Measurements from ENCODE around the gene SLC16A4. TPM values are rescaled to one million over a fixed set of nuclear protein-coding genes. Genes with fewer than 3 reads are reported as not detected.

Gene SLC16A4
- total RNA-seq, 1 donor from 2014 or later: 17.0 TPM

- no peak overlapping the region for H3K27ac Mint-ChIP-seq (ENCODE audit: unreplicated experiment)
- H3K9me3 Mint-ChIP-seq (ENCODE audit: low read depth): peaks cover 2% of the 10 kb centered on the region
- peaks cover 24% of the 10 kb centered on the region for H3K27me3 Mint-ChIP-seq (ENCODE audit: low read depth)
- no peak for TF ChIP-seq CTCF (IDR thresholded peaks at IDR 0.05)
- peaks cover 7% of the 10 kb centered on the region for H3K4me1 Mint-ChIP-seq (ENCODE audit: low read depth)
- peaks cover 1% of the 10 kb centered on the region for H3K36me3 Mint-ChIP-seq (ENCODE audit: low read depth)
- H3K4me3 Mint-ChIP-seq (ENCODE audit: unreplicated experiment): no peak overlapping the region
- DNase-seq (ENCODE audit: low spot score): no peak
These were observed 36.0 kb upstream of the SLC16A4 start for GRCh38 chr1:110426854-110427253.

GRCh38 chr1:110425612-110426152 lies 34.9 kb upstream of the SLC16A4 start:
- Mint-ChIP-seq H3K4me1 (ENCODE audit: low read depth) (peaks cover 10% of the 10 kb centered on the region), H3K9me3 (ENCODE audit: low read depth) (peaks cover 9% of the 10 kb centered on the region), H3K27me3 (ENCODE audit: low read depth) (peaks cover 13% of the 10 kb centered on the region), H3K4me3 (ENCODE audit: unreplicated experiment) (no peak overlapping the region), H3K36me3 (ENCODE audit: low read depth) (peaks cover 1% of the 10 kb centered on the region), H3K27ac (ENCODE audit: unreplicated experiment) (no peak overlapping the region)
- DNase-seq (ENCODE audit: low spot score): no peak
- TF ChIP-seq CTCF (IDR thresholded peaks at IDR 0.05): no peak

- DNase-seq (ENCODE audit: low spot score): no peak
- Mint-ChIP-seq H3K27ac (ENCODE audit: unreplicated experiment) (no peak overlapping the region), H3K27me3 (ENCODE audit: low read depth) (peaks cover 6% of the 10 kb centered on the region), H3K36me3 (ENCODE audit: low read depth) (peaks cover 2% of the 10 kb centered on the region), H3K9me3 (ENCODE audit: low read depth) (peaks cover 9% of the 10 kb centered on the region), H3K4me1 (ENCODE audit: low read depth) (peaks cover 10% of the 10 kb centered on the region), H3K4me3 (ENCODE audit: unreplicated experiment) (no peak overlapping the region)
- TF ChIP-seq CTCF (IDR thresholded peaks at IDR 0.05): no peak
These were observed 34.1 kb upstream of the SLC16A4 start for GRCh38 chr1:110424699-110425611.

- peaks cover 10% of the 10 kb centered on the region for H3K4me1 Mint-ChIP-seq (ENCODE audit: low read depth)
- TF ChIP-seq CTCF (IDR thresholded peaks at IDR 0.05): no peak
- no peak for DNase-seq (ENCODE audit: low spot score)
- H3K9me3 Mint-ChIP-seq (ENCODE audit: low read depth): peaks cover 9% of the 10 kb centered on the region
- peaks cover 8% of the 10 kb centered on the region for H3K27me3 Mint-ChIP-seq (ENCODE audit: low read depth)
- H3K36me3 Mint-ChIP-seq (ENCODE audit: low read depth): peaks cover 2% of the 10 kb centered on the region
- H3K4me3 Mint-ChIP-seq (ENCODE audit: unreplicated experiment): no peak overlapping the region
- no peak overlapping the region for H3K27ac Mint-ChIP-seq (ENCODE audit: unreplicated experiment)
These were observed 30.3 kb upstream of the SLC16A4 start for GRCh38 chr1:110420874-110421793.
